Thyroid gland (tissue), 4 donors: ENCODE measurements around the gene KRT76.

ENCODE experiments used
- POLR2A ChIP-seq, 2 donors: fragments of 450-650 bp; IDR thresholded peaks; one replicate each; pipeline ENCODE4 v1.6.1; 2017; ENCODE audit warnings: antibody characterized with exemption in 2 of 2, mild to moderate bottlenecking in 2 of 2, moderate library complexity in 1 of 2
- TF ChIP-seq, protein P1 (sequence below), 6 experiments: fragments of 200-600 bp in 3 of 6; fragments of 450-650 bp in 3 of 6; sonication (generic) in 3 of 6; IDR thresholded peaks; one replicate each; pipeline ENCODE4 v1.5.1; 2016 to 2019; ENCODE audit warnings: antibody characterized with exemption in 6 of 6, mild to moderate bottlenecking in 2 of 6, inconsistent platforms in 1 of 6, moderate library complexity in 1 of 6

- TF ChIP-seq, protein P1, sequence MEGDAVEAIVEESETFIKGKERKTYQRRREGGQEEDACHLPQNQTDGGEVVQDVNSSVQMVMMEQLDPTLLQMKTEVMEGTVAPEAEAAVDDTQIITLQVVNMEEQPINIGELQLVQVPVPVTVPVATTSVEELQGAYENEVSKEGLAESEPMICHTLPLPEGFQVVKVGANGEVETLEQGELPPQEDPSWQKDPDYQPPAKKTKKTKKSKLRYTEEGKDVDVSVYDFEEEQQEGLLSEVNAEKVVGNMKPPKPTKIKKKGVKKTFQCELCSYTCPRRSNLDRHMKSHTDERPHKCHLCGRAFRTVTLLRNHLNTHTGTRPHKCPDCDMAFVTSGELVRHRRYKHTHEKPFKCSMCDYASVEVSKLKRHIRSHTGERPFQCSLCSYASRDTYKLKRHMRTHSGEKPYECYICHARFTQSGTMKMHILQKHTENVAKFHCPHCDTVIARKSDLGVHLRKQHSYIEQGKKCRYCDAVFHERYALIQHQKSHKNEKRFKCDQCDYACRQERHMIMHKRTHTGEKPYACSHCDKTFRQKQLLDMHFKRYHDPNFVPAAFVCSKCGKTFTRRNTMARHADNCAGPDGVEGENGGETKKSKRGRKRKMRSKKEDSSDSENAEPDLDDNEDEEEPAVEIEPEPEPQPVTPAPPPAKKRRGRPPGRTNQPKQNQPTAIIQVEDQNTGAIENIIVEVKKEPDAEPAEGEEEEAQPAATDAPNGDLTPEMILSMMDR (IDR thresholded peaks at IDR 0.05): no peak
- no peak for TF ChIP-seq POLR2A (IDR thresholded peaks at IDR 0.05)
Observed at GRCh38 chr12:52791271-52792184, 14.4 kb upstream of the KRT76 start.
